ENCODE data around the gene URI1.

The URI1 gene

GRCh38 chr19:30000862-30001261 is 58.8 kb downstream of the URI1 start:
- Histone ChIP-seq H3K4me3 (ENCODE audit: low read depth, low read length) (no peak overlapping the region), H3K27me3 (replicated peaks) (no peaks in the 10 kb centered on the region), H3K36me3 (replicated peaks) (no peaks in the 10 kb centered on the region), H3K27ac (no peak overlapping the region)
- no peak for TF ChIP-seq CTCF (IDR thresholded peaks at IDR 0.05; ENCODE audit: low read depth, low read length, missing control alignments)
- in situ Hi-C loops (cut with HindIII; ENCODE audit: low pct_ligation_motif_present, low sequenced_read_pairs), result no loop called here
- DNase-seq, result no peak

- in situ Hi-C loops (cut with HindIII; ENCODE audit: low pct_ligation_motif_present, low sequenced_read_pairs), result no loop called here
- Histone ChIP-seq H3K27me3 (replicated peaks) (no peaks in the 10 kb centered on the region), H3K4me3 (ENCODE audit: low read depth, low read length) (no peak overlapping the region), H3K27ac (no peak overlapping the region), H3K36me3 (replicated peaks) (no peaks in the 10 kb centered on the region)
- no peak for TF ChIP-seq CTCF (IDR thresholded peaks at IDR 0.05; ENCODE audit: low read depth, low read length, missing control alignments)
- no peak for DNase-seq
Observed at GRCh38 chr19:30001301-30001700, 59.3 kb downstream of the URI1 start.

GRCh38 chr19:30001791-30002190 is 59.8 kb downstream of the URI1 start:
- in situ Hi-C loops (cut with HindIII; ENCODE audit: low pct_ligation_motif_present, low sequenced_read_pairs), result no loop called here
- DNase-seq, result peak; percentile 4
- Histone ChIP-seq H3K4me3 (ENCODE audit: low read depth, low read length) (no peak overlapping the region), H3K27me3 (replicated peaks) (no peaks in the 10 kb centered on the region), H3K27ac (no peak overlapping the region), H3K36me3 (replicated peaks) (no peaks in the 10 kb centered on the region)
- TF ChIP-seq CTCF (IDR thresholded peaks at IDR 0.05; ENCODE audit: low read depth, low read length, missing control alignments), result peak; percentile 60

- H3K27ac ChIP-seq, result no peak overlapping the region
- in situ Hi-C loops (cut with HindIII; ENCODE audit: low pct_ligation_motif_present, low sequenced_read_pairs), result no loop called here
- peaks cover under 1% of the 10 kb centered on the region for H3K36me3 ChIP-seq (replicated peaks)
- no peak for TF ChIP-seq CTCF (IDR thresholded peaks at IDR 0.05; ENCODE audit: low read depth, low read length, missing control alignments)
- H3K27me3 ChIP-seq (replicated peaks), result no peaks in the 10 kb centered on the region
- no peak for DNase-seq
- no peak overlapping the region for H3K4me3 ChIP-seq (ENCODE audit: low read depth, low read length)
Observed at GRCh38 chr19:30003866-30004265, 61.8 kb downstream of the URI1 start.

GRCh38 chr19:30004403-30004802 is 62.4 kb downstream of the URI1 start:
- no peak overlapping the region for H3K4me3 ChIP-seq (ENCODE audit: low read depth, low read length)
- H3K27me3 ChIP-seq (replicated peaks), result no peaks in the 10 kb centered on the region
- peaks cover 6% of the 10 kb centered on the region for H3K36me3 ChIP-seq (replicated peaks)
- no peak for DNase-seq
- H3K27ac ChIP-seq, result no peak overlapping the region
- in situ Hi-C loops (cut with HindIII; ENCODE audit: low pct_ligation_motif_present, low sequenced_read_pairs), result no loop called here
- no peak for TF ChIP-seq CTCF (IDR thresholded peaks at IDR 0.05; ENCODE audit: low read depth, low read length, missing control alignments)

- no peak overlapping the region for H3K4me3 ChIP-seq (ENCODE audit: low read depth, low read length)
- no peak overlapping the region for H3K27ac ChIP-seq
- in situ Hi-C loops (cut with HindIII; ENCODE audit: low pct_ligation_motif_present, low sequenced_read_pairs), result no loop called here
- peaks cover 9% of the 10 kb centered on the region for H3K36me3 ChIP-seq (replicated peaks)
- DNase-seq, result no peak
- H3K27me3 ChIP-seq (replicated peaks), result no peaks in the 10 kb centered on the region
- no peak for TF ChIP-seq CTCF (IDR thresholded peaks at IDR 0.05; ENCODE audit: low read depth, low read length, missing control alignments)
Observed at GRCh38 chr19:30006207-30006606, 64.2 kb downstream of the URI1 start.

Measured in brain microvascular endothelial cell (primary cell).